ENCODE results near the gene PTPRK.

Gene PTPRK

GRCh38 chr6:128208851-128209580 lies 311.4 kb downstream of the PTPRK start:
- Histone ChIP-seq H3K4ac (ENCODE audit: low read depth, low read length) (no peak overlapping the region), H4K8ac (ENCODE audit: low read depth, low read length) (no peak overlapping the region), H3K23ac (ENCODE audit: low read length) (no peak overlapping the region), H3K79me2 (ENCODE audit: control insufficient read depth, insufficient read depth, low read length) (no peaks in the 10 kb centered on the region), H2BK15ac (replicated peaks; ENCODE audit: low read depth) (peak overlapping the region; percentile 85), H3K4me3 (ENCODE audit: low read length) (no peak overlapping the region), H3K4me2 (ENCODE audit: low read length) (no peak overlapping the region), H2BK5ac (ENCODE audit: low read length) (no peak overlapping the region), H2BK120ac (ENCODE audit: low read depth, low read length) (no peak overlapping the region), H4K5ac (ENCODE audit: low read length) (no peak overlapping the region), H3K4me1 (ENCODE audit: control insufficient read depth, low read depth, low read length) (peaks cover 8% of the 10 kb centered on the region), H3K27ac (ENCODE audit: low read depth, low read length) (no peak overlapping the region), H3K79me1 (ENCODE audit: low read length) (no peaks in the 10 kb centered on the region), H3K9ac (ENCODE audit: low read length) (no peak overlapping the region), H2AK5ac (ENCODE audit: low read length) (no peak overlapping the region), H3K27me3 (ENCODE audit: insufficient read depth, low read length, poor library complexity) (no peaks in the 10 kb centered on the region), H3K18ac (ENCODE audit: low read length) (no peak overlapping the region), H3K56ac (ENCODE audit: low read length) (no peak overlapping the region), H3K36me3 (ENCODE audit: control insufficient read depth, insufficient read depth, low read length) (no peaks in the 10 kb centered on the region)
- no peak for DNase-seq
- WGBS (ENCODE audit: extremely low coverage, insufficient coverage, low lambda C conversion rate), result 100% methylated on average over 2 of the region's 5 CpGs

GRCh38 chr6:128208078-128208477 lies 312.3 kb downstream of the PTPRK start:
- Histone ChIP-seq H3K4me2 (ENCODE audit: low read length) (no peak overlapping the region), H3K18ac (ENCODE audit: low read length) (no peak overlapping the region), H3K4me1 (ENCODE audit: control insufficient read depth, low read depth, low read length) (peaks cover 8% of the 10 kb centered on the region)

GRCh38 chr6:128206610-128207426 lies 313.6 kb downstream of the PTPRK start:
- H2BK5ac ChIP-seq (ENCODE audit: low read length), result no peak overlapping the region
- no peak overlapping the region for H3K18ac ChIP-seq (ENCODE audit: low read length)
- H3K27me3 ChIP-seq (ENCODE audit: insufficient read depth, low read length, poor library complexity), result no peaks in the 10 kb centered on the region
- no peaks in the 10 kb centered on the region for H3K79me2 ChIP-seq (ENCODE audit: control insufficient read depth, insufficient read depth, low read length)
- H2AK5ac ChIP-seq (ENCODE audit: low read length), result no peak overlapping the region
- peaks cover 8% of the 10 kb centered on the region for H3K4me1 ChIP-seq (ENCODE audit: control insufficient read depth, low read depth, low read length)
- H4K5ac ChIP-seq (ENCODE audit: low read length), result no peak overlapping the region
- H2BK120ac ChIP-seq (ENCODE audit: low read depth, low read length), result no peak overlapping the region
- no peak overlapping the region for H3K9ac ChIP-seq (ENCODE audit: low read length)
- H4K8ac ChIP-seq (ENCODE audit: low read depth, low read length), result no peak overlapping the region
- no peak overlapping the region for H3K4me3 ChIP-seq (ENCODE audit: low read length)
- H3K4me2 ChIP-seq (ENCODE audit: low read length), result no peak overlapping the region
- no CpG with 5 or more reads among the region's 2 CpGs for WGBS (ENCODE audit: extremely low coverage, insufficient coverage, low lambda C conversion rate)
- no peak overlapping the region for H3K56ac ChIP-seq (ENCODE audit: low read length)
- H3K79me1 ChIP-seq (ENCODE audit: low read length), result no peaks in the 10 kb centered on the region
- H3K36me3 ChIP-seq (ENCODE audit: control insufficient read depth, insufficient read depth, low read length), result no peaks in the 10 kb centered on the region
- no peak overlapping the region for H3K23ac ChIP-seq (ENCODE audit: low read length)
- DNase-seq, result no peak
- H3K4ac ChIP-seq (ENCODE audit: low read depth, low read length), result no peak overlapping the region
- H2BK15ac ChIP-seq (replicated peaks; ENCODE audit: low read depth), result no peak overlapping the region
- H3K27ac ChIP-seq (ENCODE audit: low read depth, low read length), result no peak overlapping the region

More at GRCh38 chr6:128208078-128208477, 312.3 kb downstream of the PTPRK start:
- H2AK5ac ChIP-seq (ENCODE audit: low read length), result no peak overlapping the region
- no peaks in the 10 kb centered on the region for H3K27me3 ChIP-seq (ENCODE audit: insufficient read depth, low read length, poor library complexity)
- H3K4ac ChIP-seq (ENCODE audit: low read depth, low read length), result no peak overlapping the region
- H3K36me3 ChIP-seq (ENCODE audit: control insufficient read depth, insufficient read depth, low read length), result no peaks in the 10 kb centered on the region
- no peak overlapping the region for H2BK5ac ChIP-seq (ENCODE audit: low read length)
- H2BK120ac ChIP-seq (ENCODE audit: low read depth, low read length), result no peak overlapping the region
- no peaks in the 10 kb centered on the region for H3K79me1 ChIP-seq (ENCODE audit: low read length)
- H3K9ac ChIP-seq (ENCODE audit: low read length), result no peak overlapping the region
- H3K56ac ChIP-seq (ENCODE audit: low read length), result no peak overlapping the region
- H4K5ac ChIP-seq (ENCODE audit: low read length), result no peak overlapping the region
- no peak overlapping the region for H3K27ac ChIP-seq (ENCODE audit: low read depth, low read length)
- DNase-seq, result peak; percentile 47
- no peak overlapping the region for H2BK15ac ChIP-seq (replicated peaks; ENCODE audit: low read depth)
- H3K4me3 ChIP-seq (ENCODE audit: low read length), result no peak overlapping the region
- H3K23ac ChIP-seq (ENCODE audit: low read length), result no peak overlapping the region
- H4K8ac ChIP-seq (ENCODE audit: low read depth, low read length), result no peak overlapping the region
- no peaks in the 10 kb centered on the region for H3K79me2 ChIP-seq (ENCODE audit: control insufficient read depth, insufficient read depth, low read length)

- no peak overlapping the region for H4K8ac ChIP-seq (ENCODE audit: low read depth, low read length)
- H2AK5ac ChIP-seq (ENCODE audit: low read length), result no peak overlapping the region
- no peak overlapping the region for H3K9ac ChIP-seq (ENCODE audit: low read length)
- no peak overlapping the region for H3K27ac ChIP-seq (ENCODE audit: low read depth, low read length)
- no peak overlapping the region for H3K4me3 ChIP-seq (ENCODE audit: low read length)
- no peaks in the 10 kb centered on the region for H3K79me2 ChIP-seq (ENCODE audit: control insufficient read depth, insufficient read depth, low read length)
- no peak overlapping the region for H3K4me2 ChIP-seq (ENCODE audit: low read length)
- no peak overlapping the region for H2BK120ac ChIP-seq (ENCODE audit: low read depth, low read length)
- H2BK5ac ChIP-seq (ENCODE audit: low read length), result no peak overlapping the region
- no CpG with 5 or more reads among the region's 3 CpGs for WGBS (ENCODE audit: extremely low coverage, insufficient coverage, low lambda C conversion rate)
- no peaks in the 10 kb centered on the region for H3K79me1 ChIP-seq (ENCODE audit: low read length)
- no peaks in the 10 kb centered on the region for H3K27me3 ChIP-seq (ENCODE audit: insufficient read depth, low read length, poor library complexity)
- no peak overlapping the region for H4K5ac ChIP-seq (ENCODE audit: low read length)
- no peak overlapping the region for H3K4ac ChIP-seq (ENCODE audit: low read depth, low read length)
- H3K4me1 ChIP-seq (ENCODE audit: control insufficient read depth, low read depth, low read length), result peaks cover 8% of the 10 kb centered on the region
- H3K18ac ChIP-seq (ENCODE audit: low read length), result no peak overlapping the region
- H2BK15ac ChIP-seq (replicated peaks; ENCODE audit: low read depth), result no peak overlapping the region
- no peak overlapping the region for H3K56ac ChIP-seq (ENCODE audit: low read length)
- H3K23ac ChIP-seq (ENCODE audit: low read length), result no peak overlapping the region
- no peaks in the 10 kb centered on the region for H3K36me3 ChIP-seq (ENCODE audit: control insufficient read depth, insufficient read depth, low read length)
- peak; percentile 69 for DNase-seq
These were observed 315.8 kb downstream of the PTPRK start for GRCh38 chr6:128204616-128205015.

- WGBS (ENCODE audit: extremely low coverage, insufficient coverage, low lambda C conversion rate), result no CpG with 5 or more reads among the region's 12 CpGs
- H3K27ac ChIP-seq (ENCODE audit: low read depth, low read length), result no peak overlapping the region
- H3K4me1 ChIP-seq (ENCODE audit: control insufficient read depth, low read depth, low read length), result peaks cover 7% of the 10 kb centered on the region
- no peak overlapping the region for H3K56ac ChIP-seq (ENCODE audit: low read length)
- no peak overlapping the region for H3K23ac ChIP-seq (ENCODE audit: low read length)
- no peak overlapping the region for H3K4me2 ChIP-seq (ENCODE audit: low read length)
- no peak overlapping the region for H3K9ac ChIP-seq (ENCODE audit: low read length)
- no peak overlapping the region for H2AK5ac ChIP-seq (ENCODE audit: low read length)
- H2BK15ac ChIP-seq (replicated peaks; ENCODE audit: low read depth), result no peak overlapping the region
- no peak overlapping the region for H4K5ac ChIP-seq (ENCODE audit: low read length)
- H3K79me1 ChIP-seq (ENCODE audit: low read length), result no peaks in the 10 kb centered on the region
- H4K8ac ChIP-seq (ENCODE audit: low read depth, low read length), result no peak overlapping the region
- no peaks in the 10 kb centered on the region for H3K27me3 ChIP-seq (ENCODE audit: insufficient read depth, low read length, poor library complexity)
- H3K36me3 ChIP-seq (ENCODE audit: control insufficient read depth, insufficient read depth, low read length), result no peaks in the 10 kb centered on the region
- no peak for DNase-seq
- no peak overlapping the region for H3K18ac ChIP-seq (ENCODE audit: low read length)
- H2BK5ac ChIP-seq (ENCODE audit: low read length), result no peak overlapping the region
- no peak overlapping the region for H3K4me3 ChIP-seq (ENCODE audit: low read length)
- no peaks in the 10 kb centered on the region for H3K79me2 ChIP-seq (ENCODE audit: control insufficient read depth, insufficient read depth, low read length)
- no peak overlapping the region for H2BK120ac ChIP-seq (ENCODE audit: low read depth, low read length)
- H3K4ac ChIP-seq (ENCODE audit: low read depth, low read length), result no peak overlapping the region
These were observed 318.1 kb downstream of the PTPRK start for GRCh38 chr6:128202169-128202765.

All from mesendoderm (in vitro differentiated cells).